HG03457 (cell line): ENCODE measurements around the gene EXT2.

Experiments used
- ATAC-seq: cut with Tn5 transposase; IDR thresholded peaks from one replicate; pipeline ENCODE4 v1.9.1; 2021; ENCODE audit warnings: moderate number of reproducible peaks; ENCODE audit not compliant: unreplicated experiment

Gene EXT2

DNA sequence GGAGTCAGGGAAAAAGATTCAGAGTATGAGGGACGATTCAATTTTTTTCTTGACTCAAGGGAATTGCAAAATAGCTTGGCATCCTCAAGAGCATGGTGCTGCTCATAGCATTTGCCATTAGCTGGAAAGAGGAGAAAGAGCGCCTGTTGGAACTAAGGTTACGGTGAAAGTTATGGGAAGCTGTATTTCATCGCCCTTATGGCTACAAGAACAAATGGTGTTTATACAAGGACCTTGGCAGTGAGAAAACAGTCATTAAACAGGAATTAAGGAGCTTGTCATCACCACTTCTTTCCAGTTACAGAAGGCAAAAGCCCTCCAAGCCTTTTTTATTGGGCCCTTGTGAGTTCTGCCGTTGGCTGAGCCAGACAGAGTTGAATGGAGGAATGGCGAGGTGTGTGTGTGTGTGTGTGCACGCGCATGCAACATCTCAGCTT, 140.3 kb downstream of the EXT2 start:
- no peak for ATAC-seq

DNA sequence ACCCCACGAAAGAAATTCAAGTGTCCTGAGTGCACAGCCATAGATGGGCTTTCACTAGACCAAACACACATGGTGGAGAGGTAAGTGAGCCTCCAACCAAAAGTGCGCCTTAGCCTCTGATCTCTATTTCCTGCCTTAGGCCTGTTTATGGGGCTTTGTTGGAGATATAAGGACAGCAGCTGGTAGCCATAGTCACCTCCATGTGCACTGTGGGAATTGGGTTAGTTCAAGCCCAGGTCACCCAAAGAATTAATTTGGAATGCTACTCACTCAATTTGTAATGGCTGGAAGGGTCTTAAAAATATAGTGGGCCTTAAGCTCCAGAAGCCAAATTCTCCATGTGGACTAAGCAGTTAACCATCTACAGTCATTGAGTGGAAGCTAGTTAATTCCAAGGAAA, 140.8 kb downstream of the EXT2 start:
- ATAC-seq: no peak

DNA sequence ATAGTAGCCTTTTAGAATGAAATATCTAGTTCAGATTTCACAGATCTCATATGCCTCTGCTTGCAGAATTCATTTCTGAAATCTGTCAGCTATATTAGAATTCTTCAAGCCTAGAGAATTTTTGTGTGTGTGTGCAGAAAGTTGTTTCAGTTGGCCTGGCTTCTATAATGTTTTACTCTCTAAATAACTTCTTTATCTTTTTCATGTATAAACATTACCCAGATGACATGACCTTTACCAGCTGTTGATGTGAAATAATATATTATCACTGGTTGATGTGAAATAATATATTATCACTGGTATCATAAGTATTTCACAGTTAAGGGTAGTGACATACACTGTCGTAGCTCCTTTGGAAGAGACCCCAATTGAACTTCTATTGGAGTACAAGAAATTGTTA, 141.7 kb downstream of the EXT2 start:
- no peak for ATAC-seq

DNA sequence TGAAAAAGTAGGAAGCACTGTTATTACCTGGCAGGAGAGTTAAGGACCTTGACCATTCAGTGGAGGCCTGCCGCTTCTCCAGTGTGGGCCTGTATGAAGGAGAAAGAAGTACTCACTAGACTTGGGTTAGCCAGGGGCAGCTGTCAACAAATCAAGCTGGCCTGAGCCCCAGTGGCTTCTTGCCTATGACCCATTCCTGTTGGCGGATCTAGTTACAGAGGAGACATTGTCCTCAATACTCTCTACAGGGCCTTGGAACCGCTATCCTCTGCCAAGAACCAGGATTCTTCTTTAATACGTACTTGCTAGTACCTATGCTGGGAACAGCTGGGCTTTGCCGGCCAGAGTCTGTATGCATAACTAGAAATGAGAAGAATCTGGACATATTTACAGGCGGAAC, 146.4 kb downstream of the EXT2 start:
- no peak for ATAC-seq

DNA sequence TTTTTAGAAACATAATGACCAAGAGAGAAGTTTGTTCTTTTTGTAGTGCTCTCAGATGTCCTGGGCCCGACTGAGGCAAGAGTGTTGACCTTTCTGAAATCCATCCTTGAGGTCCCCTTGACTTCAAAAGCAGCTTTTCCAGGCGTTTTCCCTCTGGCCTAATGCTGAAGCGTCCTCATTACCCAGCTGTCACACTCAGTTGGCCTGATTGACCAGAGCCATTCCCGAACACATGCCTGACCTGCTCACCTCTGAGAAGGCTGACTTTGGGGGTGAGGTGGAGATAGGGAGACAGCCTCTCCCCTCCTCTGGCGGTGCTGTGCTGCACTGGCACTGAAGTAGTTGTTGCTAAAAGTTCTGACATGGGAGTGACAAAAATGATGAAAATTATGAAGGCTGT, 147.6 kb downstream of the EXT2 start:
- ATAC-seq: no peak

DNA sequence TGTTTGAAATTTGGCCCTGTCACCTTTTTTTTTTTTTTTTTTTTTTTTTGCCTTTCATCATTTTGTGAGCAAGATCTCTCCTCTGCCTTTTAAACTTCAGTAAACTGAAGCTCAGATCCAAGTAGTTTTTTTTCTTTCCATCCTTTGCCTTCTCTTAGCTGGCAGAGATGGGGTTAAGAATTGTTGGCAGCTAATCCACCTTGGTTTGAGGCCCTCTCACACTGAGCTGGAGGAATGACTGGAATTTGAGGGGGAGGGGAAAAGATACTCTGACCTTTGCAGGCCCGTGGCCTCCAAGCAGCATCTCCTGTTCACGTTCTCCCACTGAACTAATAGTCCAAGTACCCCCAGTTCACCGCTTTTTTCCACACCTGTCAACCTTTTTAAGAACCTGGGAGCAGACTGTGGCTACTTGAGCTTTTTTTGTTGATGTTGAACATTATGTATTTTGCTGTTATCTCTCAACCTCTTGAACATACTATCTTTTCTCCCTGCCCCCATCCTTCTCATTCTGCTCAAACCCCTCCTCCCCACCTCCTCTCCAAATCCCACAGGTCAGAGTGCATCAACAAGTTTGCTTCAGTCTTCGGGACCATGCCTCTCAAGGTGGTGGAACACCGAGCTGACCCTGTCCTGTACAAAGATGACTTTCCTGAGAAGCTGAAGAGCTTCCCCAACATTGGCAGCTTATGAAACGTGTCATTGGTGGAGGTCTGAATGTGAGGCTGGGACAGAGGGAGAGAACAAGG, 148.3 kb downstream of the EXT2 start:
- ATAC-seq: no peak

DNA sequence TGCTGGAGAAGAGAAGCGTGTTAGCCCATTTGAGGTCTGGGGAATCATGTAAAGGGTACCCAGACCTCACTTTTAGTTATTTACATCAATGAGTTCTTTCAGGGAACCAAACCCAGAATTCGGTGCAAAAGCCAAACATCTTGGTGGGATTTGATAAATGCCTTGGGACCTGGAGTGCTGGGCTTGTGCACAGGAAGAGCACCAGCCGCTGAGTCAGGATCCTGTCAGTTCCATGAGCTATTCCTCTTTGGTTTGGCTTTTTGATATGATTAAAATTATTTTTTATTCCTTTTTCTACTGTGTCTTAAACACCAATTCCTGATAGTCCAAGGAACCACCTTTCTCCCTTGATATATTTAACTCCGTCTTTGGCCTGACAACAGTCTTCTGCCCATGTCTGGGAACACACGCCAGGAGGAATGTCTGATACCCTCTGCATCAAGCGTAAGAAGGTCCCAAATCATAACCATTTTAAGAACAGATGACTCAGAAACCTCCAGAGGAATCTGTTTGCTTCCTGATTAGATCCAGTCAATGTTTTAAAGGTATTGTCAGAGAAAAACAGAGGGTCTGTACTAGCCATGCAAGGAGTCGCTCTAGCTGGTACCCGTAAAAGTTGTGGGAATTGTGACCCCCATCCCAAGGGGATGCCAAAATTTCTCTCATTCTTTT, 149.3 kb downstream of the EXT2 start:
- ATAC-seq: no peak

DNA sequence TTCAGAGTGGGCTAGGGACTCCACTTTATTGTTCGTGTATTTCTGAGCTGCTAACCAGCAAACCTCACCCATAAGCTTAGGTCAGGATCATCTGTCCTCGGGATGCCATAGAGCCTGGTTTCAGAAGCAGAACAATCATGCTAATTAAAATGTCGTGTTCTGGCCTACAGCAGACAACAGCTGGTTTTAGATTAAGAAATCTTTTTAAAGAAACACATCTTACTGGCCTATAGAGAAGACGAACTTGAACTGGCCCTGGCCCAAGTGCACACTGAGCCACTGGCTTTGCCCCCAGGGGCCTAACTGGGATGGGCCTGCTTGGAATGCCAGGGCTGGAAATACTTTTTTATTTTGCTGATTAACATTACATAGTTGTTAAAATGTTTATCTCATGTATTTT, 151.2 kb downstream of the EXT2 start:
- ATAC-seq: no peak

DNA sequence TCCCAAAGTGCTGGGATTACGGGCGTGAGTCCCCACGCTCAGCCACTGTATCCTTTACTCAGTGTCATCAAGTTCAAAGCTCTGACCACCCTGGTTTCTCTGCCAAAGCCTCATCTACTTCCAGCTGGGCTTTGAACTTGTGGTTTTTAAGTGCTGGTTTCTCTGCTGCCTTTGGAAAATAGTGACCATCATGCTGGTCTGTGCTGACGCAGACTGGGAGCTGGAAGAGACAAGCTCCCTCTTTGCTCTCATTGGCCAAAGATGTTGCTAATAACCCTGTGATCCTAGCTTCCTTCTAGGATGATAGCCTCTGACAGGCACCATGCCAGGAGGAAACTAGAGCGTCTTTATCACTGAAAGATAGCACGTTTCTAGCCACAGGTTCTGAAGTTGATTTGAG, 152.0 kb downstream of the EXT2 start:
- no peak for ATAC-seq

DNA sequence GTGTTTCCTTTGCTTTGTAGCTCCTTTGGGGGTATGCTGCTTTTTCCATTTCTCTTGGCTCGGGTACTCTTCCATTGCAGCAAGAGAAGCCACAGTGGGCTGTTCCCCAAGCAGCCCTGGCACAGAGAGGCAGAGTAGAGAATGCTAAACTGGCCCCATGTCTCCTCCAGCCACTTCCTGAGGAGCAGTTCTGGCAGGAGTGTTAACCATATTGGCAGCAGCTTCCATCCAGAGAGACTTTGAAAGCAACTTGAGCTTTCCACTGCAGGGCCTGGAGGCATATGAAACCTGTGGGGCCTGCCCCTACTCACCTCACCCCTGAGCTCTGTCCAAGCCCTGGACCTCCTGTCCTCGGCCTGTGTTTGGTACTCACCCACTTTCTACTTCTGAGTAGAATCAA, 152.6 kb downstream of the EXT2 start:
- ATAC-seq: no peak

DNA sequence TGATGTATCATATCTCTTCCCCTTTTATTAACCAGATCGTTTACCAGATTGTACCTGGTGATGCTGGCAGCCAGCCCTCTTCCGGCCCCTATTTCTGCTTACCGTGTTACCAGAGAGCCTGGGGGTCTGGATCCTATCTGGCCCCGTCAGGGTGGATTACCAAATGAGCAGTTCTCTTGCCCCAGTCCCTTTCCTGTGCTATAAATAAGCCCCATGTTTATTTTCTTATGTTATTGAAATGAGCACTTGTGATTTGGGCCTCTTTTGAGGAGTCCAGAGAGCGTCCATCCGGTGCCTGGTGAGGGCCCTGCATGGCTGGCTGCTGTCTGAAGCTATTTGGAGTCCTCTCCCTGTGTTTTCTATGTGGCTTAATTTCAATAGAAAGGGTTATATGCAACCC, 154.9 kb downstream of the EXT2 start:
- no peak for ATAC-seq

DNA sequence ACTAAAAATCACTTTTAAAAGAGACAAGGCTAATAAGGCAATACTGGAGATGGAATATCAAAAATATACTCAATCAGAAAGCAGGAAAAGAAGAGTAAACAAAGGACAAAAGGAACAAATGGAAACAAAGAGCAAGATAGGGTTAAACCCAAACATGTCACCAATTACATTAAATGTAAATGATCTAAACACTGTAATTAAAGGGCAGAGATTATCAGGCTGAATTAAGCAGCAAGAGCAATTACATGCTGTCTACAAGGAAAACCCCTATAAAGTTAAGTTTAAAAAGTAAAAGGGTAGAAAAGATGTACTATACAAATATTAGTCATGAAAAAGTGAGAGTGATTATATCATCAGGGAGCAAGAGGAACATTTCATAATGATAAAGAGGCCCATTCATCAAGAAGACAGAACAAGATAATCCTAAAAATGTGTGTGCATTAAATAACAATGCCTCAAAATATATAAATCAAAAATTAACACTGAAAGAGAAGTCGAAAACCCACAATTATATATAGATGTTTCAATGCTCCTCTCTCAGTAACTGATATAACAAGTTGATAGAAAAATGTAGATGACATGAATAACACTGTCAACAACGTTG, 157.6 kb downstream of the EXT2 start:
- no peak for ATAC-seq

DNA sequence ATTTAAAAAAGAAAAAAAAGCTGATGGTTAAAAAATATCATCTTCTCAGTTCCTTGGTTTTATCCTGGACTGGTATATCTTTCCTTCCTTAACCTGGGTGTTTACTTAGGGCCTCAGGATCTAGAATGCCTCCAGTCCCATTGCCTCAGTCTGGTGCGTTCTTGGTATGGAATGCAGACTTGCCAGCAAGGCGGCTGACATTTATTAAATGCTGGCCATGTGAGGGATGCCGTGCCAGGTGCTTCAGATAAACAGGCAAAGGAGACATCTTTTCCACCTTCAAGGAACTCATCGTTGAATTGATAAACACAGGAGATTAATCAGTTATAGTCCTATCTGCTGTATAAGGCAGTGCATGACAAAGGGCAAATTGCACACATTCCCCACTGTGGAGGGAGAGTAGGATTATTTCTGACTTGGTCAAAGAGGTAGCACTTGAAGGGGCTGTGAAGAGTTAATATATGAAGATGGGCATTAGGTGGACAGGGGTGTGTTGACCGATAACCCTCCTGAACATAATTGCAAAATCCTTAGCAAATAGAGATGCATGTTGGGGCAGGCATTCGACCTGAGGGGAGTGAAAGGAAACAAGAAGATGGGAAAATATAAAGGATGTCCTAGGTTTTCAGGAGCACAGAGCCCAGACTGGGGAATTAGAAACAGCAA, 160.1 kb downstream of the EXT2 start:
- no peak for ATAC-seq

DNA sequence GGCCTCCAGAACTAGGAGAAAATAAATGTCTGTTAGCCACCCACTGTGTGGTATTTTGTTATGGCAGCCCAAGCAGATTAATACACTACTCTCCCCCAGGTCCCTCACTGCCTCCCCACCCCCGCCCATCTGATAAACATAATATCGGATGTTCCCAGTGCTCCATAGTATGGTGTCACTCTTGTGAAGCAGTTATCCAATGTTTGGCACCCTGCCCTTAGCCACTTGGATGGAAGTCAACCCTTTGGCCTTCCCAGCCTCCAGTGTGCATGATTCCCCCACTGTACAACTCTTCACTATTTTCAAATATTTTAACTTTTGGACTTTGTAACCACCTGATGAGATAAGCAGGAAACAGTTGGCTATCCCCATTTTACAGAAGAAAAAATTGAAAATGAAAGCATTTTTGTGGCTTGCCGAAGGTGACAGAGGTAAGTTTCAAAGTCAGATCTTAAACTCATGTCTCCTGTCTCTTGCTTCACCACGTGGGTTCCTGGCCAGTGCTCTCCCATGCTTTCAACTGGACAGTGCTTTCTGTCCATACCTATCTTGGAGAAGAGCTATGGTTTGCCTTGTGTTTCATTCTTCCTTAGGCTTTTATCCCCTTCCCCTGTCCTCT, 161.3 kb downstream of the EXT2 start:
- ATAC-seq: no peak

DNA sequence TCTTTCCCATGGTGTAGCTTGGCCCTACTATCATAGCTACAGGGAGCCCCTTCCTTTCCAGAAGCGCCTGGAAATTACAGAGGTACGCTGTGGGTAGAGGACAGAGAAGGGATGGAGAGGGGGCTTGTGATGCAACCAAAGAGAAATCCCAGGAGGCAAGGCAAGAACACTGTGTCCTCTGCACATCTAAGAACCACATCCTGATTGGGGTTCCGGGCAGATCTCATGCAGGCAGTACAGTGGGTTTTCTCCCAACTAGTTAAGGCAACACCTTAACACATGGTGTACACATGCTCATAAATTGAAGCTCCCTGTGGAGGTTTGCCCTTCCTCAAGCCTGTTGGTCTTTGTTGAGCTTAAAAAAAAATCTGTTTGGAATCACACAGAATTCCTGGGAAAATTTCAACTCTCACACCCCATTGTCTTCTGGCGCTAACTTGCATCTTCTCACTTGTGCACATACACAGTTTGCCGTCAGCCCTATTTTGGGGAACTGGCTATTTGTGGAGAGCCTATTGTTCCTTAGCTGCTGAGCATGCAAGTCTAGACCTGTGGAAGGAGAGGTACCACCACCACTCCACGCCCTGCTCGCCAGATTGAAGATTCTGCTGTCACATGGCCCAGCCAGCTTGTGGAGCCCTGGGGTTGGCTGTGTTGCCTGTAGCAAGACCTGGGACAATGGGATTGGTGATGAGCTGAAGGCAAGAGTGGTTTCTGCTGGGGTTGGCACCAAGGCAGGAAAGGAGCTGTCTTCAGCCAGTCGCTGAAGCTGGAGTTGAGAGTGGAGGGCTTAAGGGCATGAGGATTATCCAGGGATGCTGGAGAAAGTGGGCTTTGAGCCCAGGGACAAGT, 162.1 kb downstream of the EXT2 start:
- no peak for ATAC-seq

DNA sequence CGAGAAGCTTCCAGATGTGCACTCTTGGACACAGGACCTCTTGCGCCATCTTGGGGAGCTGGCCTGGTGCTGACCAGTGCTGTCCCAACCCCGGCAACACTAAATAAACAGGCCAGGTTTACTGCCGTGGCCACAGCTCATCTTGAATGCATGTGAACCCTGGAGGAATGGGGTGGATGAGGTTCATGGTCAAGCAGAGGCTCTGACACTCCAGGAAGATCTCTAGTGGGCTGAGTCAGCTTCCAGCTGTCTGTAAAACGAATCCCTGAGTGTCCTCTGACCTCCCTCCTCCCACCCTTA, 162.7 kb downstream of the EXT2 start:
- no peak for ATAC-seq

DNA sequence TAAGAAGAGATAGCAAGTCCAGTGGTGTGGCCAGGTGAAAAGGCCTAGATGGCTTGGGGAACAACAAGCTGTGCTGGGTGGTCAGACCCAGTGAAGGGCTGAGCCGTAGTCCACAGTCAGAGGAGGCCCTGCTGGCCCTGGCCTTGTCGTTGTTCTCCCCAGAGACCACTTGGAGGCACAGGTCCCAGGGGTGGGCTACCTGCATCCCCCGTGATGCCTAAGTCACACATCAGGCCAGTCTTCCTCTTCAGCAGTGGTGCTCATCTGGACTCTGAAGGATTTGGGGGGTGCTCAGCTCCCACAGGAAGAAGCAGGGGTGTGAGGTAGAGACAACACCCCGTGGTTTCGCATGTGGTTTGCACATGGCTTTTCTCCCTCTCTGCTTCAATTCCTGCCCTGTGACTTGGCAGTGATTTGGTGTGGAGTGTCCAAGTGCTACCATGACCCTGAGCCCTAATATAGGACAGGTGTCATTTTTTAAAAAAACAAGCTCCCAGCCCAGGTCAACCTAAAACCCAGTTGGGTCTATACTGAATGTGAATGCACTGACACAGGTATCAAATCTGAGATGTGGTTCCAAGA, 163.5 kb downstream of the EXT2 start:
- ATAC-seq: no peak

DNA sequence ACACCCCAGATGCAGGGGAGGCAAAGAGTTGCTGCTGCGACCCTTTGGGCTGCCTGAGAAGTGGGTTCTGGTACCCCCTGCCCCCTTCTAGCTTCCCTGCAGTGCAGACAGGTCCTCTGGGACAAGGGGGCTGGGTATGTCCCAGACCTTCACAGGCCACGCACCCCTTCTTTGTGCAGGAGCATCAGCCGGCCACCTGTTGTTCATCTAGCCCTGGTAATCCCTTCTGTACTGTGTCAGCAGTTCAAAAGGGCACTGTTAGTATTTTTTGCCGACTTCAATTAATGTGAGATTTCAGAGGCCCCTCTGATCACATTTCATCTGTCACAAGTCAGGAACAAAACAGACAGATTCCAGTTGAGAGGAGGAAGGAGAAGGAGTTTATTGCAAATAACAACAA, 164.6 kb downstream of the EXT2 start:
- ATAC-seq: no peak

DNA sequence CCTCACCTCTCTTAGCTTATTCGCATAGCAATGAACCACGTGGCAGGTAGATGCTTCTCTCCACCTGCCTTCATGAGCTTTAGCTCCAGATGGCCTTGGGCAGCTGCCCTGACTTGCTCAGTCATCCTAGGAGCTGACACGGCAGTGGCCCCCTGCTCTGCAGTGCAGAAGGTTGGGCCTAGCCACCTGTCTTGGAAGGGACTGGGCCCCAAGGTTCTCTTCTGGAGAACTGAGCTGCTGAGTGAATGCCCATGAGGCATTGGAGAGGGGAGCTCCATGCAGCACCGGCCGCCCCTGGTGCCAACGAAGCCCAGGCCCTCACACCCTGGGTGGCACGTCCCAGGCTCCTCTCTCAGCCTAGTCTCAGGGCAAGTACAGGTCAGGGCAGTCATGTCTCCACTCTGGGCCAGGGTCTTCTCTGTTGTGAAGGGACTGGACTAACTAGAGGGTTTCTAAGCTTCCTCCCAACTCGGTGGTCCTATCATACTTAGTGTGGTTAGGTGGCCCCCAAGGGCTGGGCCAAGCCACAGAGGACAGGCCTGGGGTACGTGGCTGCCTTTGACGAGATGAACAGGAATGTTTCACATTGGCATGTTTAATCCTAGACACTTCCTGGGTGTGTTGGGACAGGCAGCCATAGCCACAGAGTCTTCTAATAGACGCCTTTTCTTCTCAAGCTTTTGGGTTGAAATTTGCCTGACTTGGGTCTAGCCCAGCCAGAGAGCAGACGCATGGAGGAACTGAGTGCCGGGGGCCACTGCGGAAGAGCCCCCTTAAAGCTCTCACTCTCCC, 166.5 kb downstream of the EXT2 start:
- no peak for ATAC-seq
